GM12878 (cell line): Measurements from ENCODE around the gene LETM1. TPM values are rescaled to one million over a fixed set of nuclear protein-coding genes. Genes with fewer than 3 reads are reported as not detected.

ENCODE experiments used
- ATAC-seq: fragments of 200-7000 bp; cut with Tn5 transposase; 3 replicates; pipeline ENCODE4 v1.9.1; 2020; ENCODE audit warnings: mild to moderate bottlenecking, moderate library complexity
- BruUV-seq: library from RNA; stranded (reverse); fragments of 400-500 nt; replicated peaks from 2 replicates; lab custom pipeline; 2021; lab: Mats Ljungman, UMichigan
- CTCF ChIA-PET: fragments of 300-600 bp; sonication (Branson Sonifier 250); formaldehyde crosslinking; extraction: SDS; loops from one replicate; lab custom pipeline; 2021; ENCODE audit warnings: inconsistent platforms; lab: Yijun Ruan, JAX
- POLR2A ChIA-PET: fragments of 350-600 bp; formaldehyde crosslinking; extraction: SDS; loops from one replicate; lab custom pipeline; 2021; ENCODE audit warnings: inconsistent platforms; lab: Charles Lee
- RAD21 ChIA-PET: fragments of 300-600 bp; sonication (Branson Sonifier 250); formaldehyde crosslinking; loops from one replicate; lab custom pipeline; 2023; ENCODE audit warnings: antibody characterized with exemption; ENCODE audit not compliant: unreplicated experiment; lab: Charles Lee
- SMC1A ChIA-PET: fragments of 300-600 bp; sonication (Branson Sonifier 250); formaldehyde crosslinking; loops from one replicate; lab custom pipeline; 2023; ENCODE audit not compliant: unreplicated experiment, uncharacterized antibody; lab: Charles Lee
- DNase-seq: peaks from one replicate; pipeline ENCODE4 v3.0.0-alpha.2; 2011; ENCODE audit warnings: low read depth, low spot score
- FAIRE-seq: peaks from 3 replicates; lab custom pipeline; 2011; peaks lifted over from hg19 to GRCh38; lab: Jason Lieb, UNC
- H2AFZ ChIP-seq: 2 replicates; pipeline ENCODE4 v1.6.0; 2011; ENCODE audit warnings: low read depth, low read length, control low read depth; ENCODE audit not compliant: control insufficient read depth
- H3K27ac ChIP-seq: 2 replicates; pipeline ENCODE4 v1.5.1; 2011; ENCODE audit warnings: control low read depth; ENCODE audit not compliant: control insufficient read depth, insufficient read depth
- H3K27me3 ChIP-seq, 2 experiments: replicated peaks in 1 of 2; 2 replicates each; pipeline versions ENCODE4 v1.6.0 to v1.6.1; 2011; ENCODE audit warnings: low read length in 1 of 2; ENCODE audit not compliant: control insufficient read depth in 2 of 2, insufficient read depth in 2 of 2
- H3K36me3 ChIP-seq, 2 experiments: 2 replicates each; pipeline ENCODE4 v1.5.1; 2011; ENCODE audit warnings: low read length in 1 of 2; ENCODE audit not compliant: control insufficient read depth in 2 of 2, insufficient read depth in 2 of 2
- H3K4me1 ChIP-seq: 2 replicates; pipeline ENCODE4 v1.6.1; 2011; ENCODE audit warnings: mild to moderate bottlenecking, low read length, moderate library complexity, mixed read lengths; ENCODE audit not compliant: control insufficient read depth, insufficient read depth
- H3K4me2 ChIP-seq: 2 replicates; pipeline ENCODE4 v1.6.0; 2011; ENCODE audit warnings: control low read depth; ENCODE audit not compliant: control insufficient read depth, insufficient read depth
- H3K4me3 ChIP-seq: fragments of 200-600 bp; sonication (generic); 2 replicates; pipeline ENCODE4 v1.5.1; 2016
- H3K79me2 ChIP-seq: 2 replicates; pipeline ENCODE4 v1.6.0; 2011; ENCODE audit warnings: low read length; ENCODE audit not compliant: control insufficient read depth, insufficient read depth
- H3K9ac ChIP-seq: 2 replicates; pipeline ENCODE4 v1.8.0; 2011; ENCODE audit warnings: low read length, control low read depth, mixed read lengths; ENCODE audit not compliant: control insufficient read depth, insufficient read depth
- H3K9me3 ChIP-seq: replicated peaks from 3 replicates; pipeline ENCODE4 v1.5.1; 2011; ENCODE audit warnings: mild to moderate bottlenecking, low read length; ENCODE audit not compliant: control insufficient read depth, insufficient read depth
- H4K20me1 ChIP-seq: 2 replicates; pipeline ENCODE4 v1.6.0; 2011; ENCODE audit not compliant: control insufficient read depth, insufficient read depth
- BCL11A ChIP-seq: IDR thresholded peaks from 2 replicates; pipeline ENCODE4 v1.6.1; 2011; ENCODE audit warnings: low read depth, low read length
- ELK1 ChIP-seq: IDR thresholded peaks from 2 replicates; pipeline ENCODE4 v1.6.1; 2012; ENCODE audit warnings: low read depth, low read length, improper control_type of control experiment
- FOXK2 ChIP-seq: fragments of 450-650 bp; IDR thresholded peaks from 2 replicates; pipeline ENCODE4 v1.6.1; 2017; ENCODE audit warnings: mild to moderate bottlenecking, moderate library complexity
- FOXM1 ChIP-seq: IDR thresholded peaks from 2 replicates; pipeline ENCODE4 v1.6.1; 2012; ENCODE audit warnings: low read depth, mild to moderate bottlenecking, inconsistent platforms, low read length, moderate library complexity
- MTA3 ChIP-seq: IDR thresholded peaks from 2 replicates; pipeline ENCODE4 v1.6.1; 2012; ENCODE audit warnings: low read length, inconsistent platforms, borderline replicate concordance
- NFIC ChIP-seq: IDR thresholded peaks from 2 replicates; pipeline ENCODE4 v1.6.1; 2012; ENCODE audit warnings: low read depth, mild to moderate bottlenecking, inconsistent platforms, low read length, moderate library complexity
- NR2C2 ChIP-seq: IDR thresholded peaks from 2 replicates; pipeline ENCODE4 v1.6.1; 2011; ENCODE audit warnings: borderline replicate concordance, low read depth; ENCODE audit not compliant: control insufficient read depth, insufficient read length
- PML ChIP-seq: IDR thresholded peaks from 2 replicates; pipeline ENCODE4 v1.6.1; 2012; ENCODE audit warnings: low read length, inconsistent platforms
- RBBP5 ChIP-seq: fragments of 200-600 bp; sonication (generic); conservative IDR thresholded peaks from 2 replicates; pipeline ENCODE4 v1.6.1; 2016
- RUNX3 ChIP-seq: IDR thresholded peaks from 2 replicates; pipeline ENCODE4 v1.6.1; 2012; ENCODE audit warnings: low read length, inconsistent platforms
- SPI1 ChIP-seq: IDR thresholded peaks from 2 replicates; pipeline ENCODE4 v1.6.1; 2011; ENCODE audit warnings: low read depth, mild to moderate bottlenecking, low read length, moderate library complexity, borderline replicate concordance; ENCODE audit not compliant: insufficient read depth
- TBL1XR1 ChIP-seq: IDR thresholded peaks from 2 replicates; pipeline ENCODE4 v1.6.1; 2012; ENCODE audit warnings: low read depth, low read length, improper control_type of control experiment
- WGBS: methylation state at CpG from one replicate; pipeline ENCODE4 v1.1.6; 2016; ENCODE audit warnings: low lambda C conversion rate; ENCODE audit not compliant: insufficient replicate concordance, insufficient coverage; ENCODE audit errors: missing lambda C conversion rate; 5-methylcytosine and 5-hydroxymethylcytosine counted together
- in situ Hi-C: fragments of 300-500 bp; cut with MboI; formaldehyde crosslinking; loops from 9 replicates; pipeline ENCODE4 v1.14.3; 2018; ENCODE audit warnings: mixed read lengths
- intact Hi-C: fragments of 100-400 bp; cut with micrococcal nuclease; formaldehyde crosslinking; loops from one replicate; pipeline ENCODE4 v1.14.2; 2022; ENCODE audit not compliant: unreplicated experiment
- polyA plus RNA-seq, 11 experiments: library from polyadenylated mRNA; depleted of rRNA in 4 of 11; unstranded in 6 of 11; stranded (reverse) in 5 of 11; fragments of >200 nt; fragmentation: Nextera tagmentation in 4 of 11; fragmentation: Illumina TruSeq in 1 of 11; extraction: Ambion mirVana in 4 of 11; extraction: Trizol in 1 of 11; gene quantifications; 1 replicate in 1 of 11; 2 replicates in 10 of 11; pipeline versions ENCODE4 v1.2.1 to v1.2.3, GENCODE V29; 2011 to 2016; ENCODE audit warnings: inconsistent platforms in 2 of 11, missing spikeins in 2 of 11, low read depth in 1 of 11
- total RNA-seq, 4 experiments: library from RNA; depleted of rRNA in 3 of 4; stranded (reverse); fragments of >200 nt in 3 of 4; fragmentation: Illumina TruSeq in 1 of 4; extraction: Trizol in 1 of 4; gene quantifications; 2 replicates each; pipeline versions ENCODE4 v1.2.1 to v1.2.3, GENCODE V29; 2013 to 2021

LETM1 gene
- total and polyA plus RNA-seq, 10 of the 15 experiments (the other 5 are each of a cell fraction or from before 2014, with no cell fraction given): 2.6 to 65.2 (median 30.2) TPM

- intact Hi-C loops (no loop called here), in situ Hi-C loops (no loop called here)
- ATAC-seq (no peak), DNase-seq (no peak)
- no peak overlapping the region for H3K9ac ChIP-seq
- TF ChIP-seq ELK1: no peak
- no peak for TF ChIP-seq RUNX3
- TF ChIP-seq MTA3: no peak
- no peak for TF ChIP-seq NFIC
- TF ChIP-seq RBBP5: no peak
- TF ChIP-seq FOXM1: no peak
- TF ChIP-seq TBL1XR1: no peak
- no peak for TF ChIP-seq PML
- TF ChIP-seq NR2C2: no peak
- TF ChIP-seq SPI1: no peak
- TF ChIP-seq BCL11A: no peak
- TF ChIP-seq FOXK2: no peak
- TF ChIP-seq, all 136 proteins: peak for 0
- H4K20me1 ChIP-seq: no peaks in the 10 kb centered on the region
- no peak overlapping the region for H3K4me3 ChIP-seq
- no TSS peak for BruUV-seq
- ChIA-PET RAD21 (interaction anchor here (1.3 to 3.7 kb wide), 3 partner anchors 35 to 115 kb away, joined by 3 to 20 read pairs (median 7); no protein-coding TSS in a partner anchor), POLR2A (no interaction called here), SMC1A (interaction anchor here (1.0 to 2.3 kb wide), 2 partner anchors 60 to 92 kb away, joined by 3 to 5 read pairs; no protein-coding TSS in a partner anchor), CTCF (interaction anchor here (1.1 to 5.3 kb wide), 7 partner anchors 48 to 115 kb away, joined by 3 to 60 read pairs (median 6); partner anchors contain the start of gene LETM1)
- no peaks in the 10 kb centered on the region for H3K79me2 ChIP-seq
- no peak overlapping the region for H3K4me2 ChIP-seq
- H2AFZ ChIP-seq: no peak overlapping the region
- H3K36me3 ChIP-seq: no peaks in the 10 kb centered on the region; a peak in 2 of 4 replicates
- no peaks in the 10 kb centered on the region; the same call in 1 of the 2 replicates for H3K4me1 ChIP-seq
- H3K9me3 ChIP-seq: no peaks in the 10 kb centered on the region
- WGBS: 87% methylated on average over 6 of the region's 6 CpGs
- H3K27me3 ChIP-seq: no peaks in the 10 kb centered on the region
- H3K27ac ChIP-seq: no peak overlapping the region
- no peak for FAIRE-seq
Observed at GRCh38 chr4:1808396-1808795, 47.6 kb downstream of the LETM1 start.
